HG02973 (cell line): ENCODE measurements around the gene PTCD2.

ENCODE experiments used
- ATAC-seq: cut with Tn5 transposase; IDR thresholded peaks from one replicate; pipeline ENCODE4 v1.9.1; 2021; ENCODE audit warnings: moderate library complexity; ENCODE audit not compliant: unreplicated experiment

Gene PTCD2

GRCh38 chr5:72410688-72411295 lies 90.6 kb downstream of the PTCD2 start:
- no peak for ATAC-seq

DNA sequence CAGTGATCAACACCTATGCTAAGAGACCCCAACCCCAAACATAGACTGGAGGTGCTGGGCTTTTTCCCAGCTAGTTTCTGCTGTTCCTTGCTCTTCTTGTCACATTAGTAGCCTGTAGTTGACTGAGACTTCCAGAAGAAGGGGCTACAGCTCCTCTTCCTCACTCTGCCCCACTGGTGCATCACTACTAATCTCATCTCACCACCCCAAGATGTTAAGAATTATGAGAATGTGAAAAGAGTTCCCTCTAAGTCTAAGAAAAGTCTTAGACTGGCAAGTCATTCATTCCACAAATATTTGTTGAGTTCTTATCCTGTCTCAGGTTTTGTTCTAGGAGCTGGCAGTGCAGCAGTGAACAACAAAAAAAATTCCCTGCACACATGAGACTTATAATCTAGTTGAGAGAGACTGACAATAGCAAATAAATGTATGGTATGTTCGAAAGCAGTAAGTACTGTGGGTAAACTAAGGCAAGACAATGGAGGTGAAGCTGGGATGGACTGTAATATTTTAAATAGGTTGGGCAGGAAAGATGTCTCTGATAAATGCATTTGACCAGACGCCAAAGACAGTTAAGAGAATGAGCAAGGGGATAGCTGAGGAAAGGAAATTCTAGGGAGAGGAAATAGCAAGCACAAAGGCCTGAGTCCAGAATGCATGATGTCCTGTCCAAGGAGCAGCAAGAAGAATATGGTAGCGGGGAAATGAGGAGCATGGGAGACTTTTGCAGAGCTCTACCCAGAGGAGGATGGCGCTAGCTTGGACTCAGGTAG lies 92.3 kb downstream of the PTCD2 start:
- no peak for ATAC-seq

- no peak for ATAC-seq
These were observed 95.6 kb downstream of the PTCD2 start for GRCh38 chr5:72415616-72416325.

DNA sequence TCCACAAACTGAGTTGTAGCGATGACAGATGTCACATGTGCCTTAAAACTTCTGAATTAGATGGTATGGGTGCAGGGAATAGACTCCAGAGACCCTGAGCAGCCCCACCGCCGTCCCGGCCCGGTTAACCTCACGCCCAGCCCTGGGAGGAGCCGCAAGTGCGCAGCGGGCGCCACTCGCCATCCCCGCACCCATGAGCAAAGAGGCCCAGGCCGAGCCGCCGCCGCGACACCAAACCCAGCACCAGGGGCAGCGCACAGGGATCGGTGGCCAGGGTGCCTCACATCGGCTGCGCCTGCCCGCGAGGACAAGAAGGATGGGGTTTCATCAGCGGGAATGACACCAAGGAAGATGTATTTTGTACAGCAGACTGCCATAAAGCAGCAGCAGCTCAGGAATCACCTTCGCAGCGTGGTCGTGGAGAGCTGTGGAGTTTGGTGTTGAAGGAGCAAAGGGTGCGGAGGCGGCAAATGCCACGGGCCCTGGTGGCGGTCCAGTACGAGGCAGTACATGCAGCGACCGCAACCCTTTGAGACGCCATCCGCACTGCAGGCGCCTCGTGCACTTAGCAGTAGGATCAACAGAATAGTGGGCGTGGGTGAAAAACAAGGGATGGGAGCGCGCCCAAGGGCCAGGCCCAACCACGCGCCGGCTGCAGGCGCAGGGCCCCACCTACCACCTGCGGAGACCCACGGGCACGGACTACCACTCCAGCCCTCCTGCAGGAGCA lies 97.3 kb downstream of the PTCD2 start:
- no peak for ATAC-seq
